Activated CD4-positive, alpha-beta T cell treated with anti-CD3 and anti-CD28 coated beads for 4 hours (primary cell): ENCODE measurements around the gene C22orf15.

Experiments used
- DNase-seq, 2 donors: peaks; one replicate each; pipeline ENCODE4 v3.0.0-alpha.2; 2020

Gene C22orf15

GRCh38 chr22:23751441-23751996, 11.3 kb upstream of the C22orf15 start:
- DNase-seq: peak in 1 of 2 donors; percentile 26

- no peak for DNase-seq
These were observed 10.6 kb upstream of the C22orf15 start for GRCh38 chr22:23752090-23752691.

- no peak for DNase-seq
These were observed 10.0 kb upstream of the C22orf15 start for GRCh38 chr22:23752750-23753149.

- no peak for DNase-seq
These were observed 9.4 kb upstream of the C22orf15 start for GRCh38 chr22:23753385-23753784.

GRCh38 chr22:23754220-23754919, 8.4 kb upstream of the C22orf15 start, which contains the start of gene VPREB3:
TSS of gene VPREB3 (minus strand) at chr22:23754425. CDS start at chr22:23754363, 62 bp downstream.
- no peak for DNase-seq

GRCh38 chr22:23754980-23755636, 7.7 kb upstream of the C22orf15 start:
- no peak for DNase-seq

GRCh38 chr22:23755711-23756110, 7.1 kb upstream of the C22orf15 start:
- DNase-seq: no peak

GRCh38 chr22:23756891-23757290, 5.9 kb upstream of the C22orf15 start:
- no peak for DNase-seq

- no peak for DNase-seq
These were observed 3.2 kb upstream of the C22orf15 start for GRCh38 chr22:23759566-23759965.

GRCh38 chr22:23760056-23760455, 2.7 kb upstream of the C22orf15 start:
- DNase-seq: no peak

GRCh38 chr22:23763579-23763945, 772 bp downstream of the C22orf15 start:
- DNase-seq: peak; percentile 43 to 54

GRCh38 chr22:23763954-23764353, 1.2 kb downstream of the C22orf15 start:
- DNase-seq: no peak

- DNase-seq: no peak
These were observed 2.4 kb downstream of the C22orf15 start for GRCh38 chr22:23764899-23765881.

- DNase-seq: no peak
These were observed 4.5 kb downstream of the C22orf15 start for GRCh38 chr22:23767303-23767672.

- peak; percentile 67 to 73 for DNase-seq
These were observed 5.1 kb downstream of the C22orf15 start, which contains the start of gene CHCHD10 for GRCh38 chr22:23767673-23768548. TSS of gene CHCHD10 (minus strand) at chr22:23767972. CDS start at chr22:23767874, 98 bp downstream.

- no peak for DNase-seq
These were observed 6.7 kb downstream of the C22orf15 start for GRCh38 chr22:23769321-23769965.

- DNase-seq: no peak
These were observed 9.5 kb downstream of the C22orf15 start for GRCh38 chr22:23772315-23772648.

GRCh38 chr22:23772649-23773473, 10.1 kb downstream of the C22orf15 start, which contains the start of gene MMP11:
TSS of gene MMP11 (plus strand) at chr22:23772849. CDS start at chr22:23772871, 22 bp downstream.
- peak; percentile 57 to 61 for DNase-seq

- no peak for DNase-seq
These were observed 10.8 kb downstream of the C22orf15 start for GRCh38 chr22:23773483-23774113.
